Astrocyte of the hippocampus (primary cell): Measurements from ENCODE around the gene PRR23B.

Experiments
- DNase-seq: peaks from one replicate; pipeline ENCODE4 v3.0.0; 2011; ENCODE audit warnings: low read depth, low spot score

The PRR23B gene

DNA sequence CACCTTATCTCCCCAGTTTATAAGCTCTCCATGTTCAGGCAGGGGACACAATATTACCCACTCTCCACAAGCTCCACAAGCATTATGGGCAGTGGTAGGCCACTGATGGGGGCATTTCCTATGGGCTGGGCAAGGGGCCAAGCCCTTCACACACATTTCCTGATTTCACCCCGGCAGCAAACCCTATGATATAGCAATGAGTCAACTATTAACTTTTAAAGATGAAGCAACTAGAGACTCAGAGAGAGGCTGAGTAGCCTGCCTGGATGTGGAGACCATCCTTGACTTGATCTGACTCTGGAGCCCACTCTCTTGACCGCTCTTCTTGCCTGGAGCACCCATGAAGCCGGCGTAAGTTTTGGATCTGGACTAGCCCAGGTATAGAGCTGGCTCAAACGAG, 46.3 kb downstream of the PRR23B start:
- no peak for DNase-seq

- no peak for DNase-seq
Observed at GRCh38 chr3:138972941-138973340, 47.8 kb downstream of the PRR23B start.

DNA sequence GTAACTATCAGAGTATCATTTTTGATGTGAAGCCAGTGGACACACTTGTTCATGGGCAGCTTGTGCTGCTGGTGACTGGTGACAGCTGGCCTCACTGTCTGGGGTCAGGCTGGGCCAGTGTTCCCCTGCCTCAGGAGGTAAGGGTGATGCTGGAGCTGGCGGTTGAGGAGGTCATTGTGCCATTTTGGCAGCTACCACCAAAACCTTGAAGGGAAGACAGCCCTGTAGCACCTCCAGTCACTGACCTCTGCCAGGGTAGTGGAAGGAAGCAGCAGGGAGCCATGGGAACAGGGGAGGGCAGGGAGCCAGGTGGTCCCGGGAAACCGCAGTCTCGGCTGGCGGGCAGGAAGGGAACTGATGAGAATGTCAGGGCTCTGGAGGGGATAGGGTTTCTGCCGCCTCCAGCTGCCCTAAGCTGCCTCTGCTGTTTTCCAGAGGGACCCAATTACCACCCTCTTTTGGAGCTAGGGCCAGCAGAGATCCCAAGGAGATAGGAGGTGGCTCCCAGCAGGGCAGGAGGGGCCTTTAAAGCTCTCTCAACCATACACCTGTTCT, 48.9 kb downstream of the PRR23B start:
- no peak for DNase-seq
